Body of pancreas (tissue), 4 donors: ENCODE data around the gene MUC5AC.

Source experiments
- CTCF ChIP-seq, 7 experiments: fragments of 450-650 bp in 4 of 7; fragments of 200-600 bp in 3 of 7; sonication (generic) in 3 of 7; IDR thresholded peaks; one replicate each; pipeline ENCODE4 v1.5.1; 2016 to 2019; ENCODE audit warnings: antibody characterized with exemption in 7 of 7
- POLR2A ChIP-seq, 3 donors: fragments of 450-650 bp; IDR thresholded peaks; one replicate each; pipeline ENCODE4 v1.6.1; 2016; ENCODE audit warnings: antibody characterized with exemption in 3 of 3, mild to moderate bottlenecking in 2 of 3

- TF ChIP-seq CTCF (IDR thresholded peaks at IDR 0.05) (no peak), POLR2A (IDR thresholded peaks at IDR 0.05) (no peak)
These were observed 45.9 kb downstream of the MUC5AC start for GRCh38 chr11:1203505-1204271.
